ENCODE results near the gene CNGA1.

DNA sequence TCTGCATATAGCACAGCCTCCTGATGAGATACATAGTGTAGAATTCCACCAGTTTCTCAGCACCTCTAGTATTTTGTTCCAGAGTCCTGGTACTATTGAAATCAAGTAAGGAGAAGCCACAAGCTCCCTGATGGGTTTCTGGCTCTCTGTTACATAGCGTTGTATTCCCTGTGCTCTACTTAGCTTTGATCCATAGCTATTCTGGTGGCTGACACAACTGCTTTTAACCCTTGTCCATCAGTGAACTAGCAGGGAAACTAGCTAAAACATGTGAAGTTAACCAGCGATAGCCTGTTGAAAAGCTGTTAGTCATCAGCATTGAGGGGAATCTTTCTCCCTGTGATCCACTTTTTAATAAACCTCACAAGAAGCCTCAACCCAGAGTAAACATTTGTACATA is 27.0 kb upstream of the CNGA1 start:
- TF ChIP-seq SP2 (tag by site-specific recombination; IDR thresholded peaks at IDR 0.05) (no peak), KLF16 (tag by site-specific recombination; IDR thresholded peaks at IDR 0.05) (no peak), ZNF274 (IDR thresholded peaks at IDR 0.05; ENCODE audit: low read length) (no peak), ZNF274 (tag by site-specific recombination; IDR thresholded peaks at IDR 0.05; ENCODE audit: borderline replicate concordance) (no peak), OSR2 (tag by site-specific recombination; IDR thresholded peaks at IDR 0.05) (no peak), ZNF830 (tag by site-specific recombination; IDR thresholded peaks at IDR 0.05; ENCODE audit: low read depth) (no peak), GLI2 (tag by site-specific recombination; IDR thresholded peaks at IDR 0.05; ENCODE audit: borderline replicate concordance, low read depth) (no peak), ZBTB1 (tag by site-specific recombination; IDR thresholded peaks at IDR 0.05) (no peak)
- TF ChIP-seq, protein P1, sequence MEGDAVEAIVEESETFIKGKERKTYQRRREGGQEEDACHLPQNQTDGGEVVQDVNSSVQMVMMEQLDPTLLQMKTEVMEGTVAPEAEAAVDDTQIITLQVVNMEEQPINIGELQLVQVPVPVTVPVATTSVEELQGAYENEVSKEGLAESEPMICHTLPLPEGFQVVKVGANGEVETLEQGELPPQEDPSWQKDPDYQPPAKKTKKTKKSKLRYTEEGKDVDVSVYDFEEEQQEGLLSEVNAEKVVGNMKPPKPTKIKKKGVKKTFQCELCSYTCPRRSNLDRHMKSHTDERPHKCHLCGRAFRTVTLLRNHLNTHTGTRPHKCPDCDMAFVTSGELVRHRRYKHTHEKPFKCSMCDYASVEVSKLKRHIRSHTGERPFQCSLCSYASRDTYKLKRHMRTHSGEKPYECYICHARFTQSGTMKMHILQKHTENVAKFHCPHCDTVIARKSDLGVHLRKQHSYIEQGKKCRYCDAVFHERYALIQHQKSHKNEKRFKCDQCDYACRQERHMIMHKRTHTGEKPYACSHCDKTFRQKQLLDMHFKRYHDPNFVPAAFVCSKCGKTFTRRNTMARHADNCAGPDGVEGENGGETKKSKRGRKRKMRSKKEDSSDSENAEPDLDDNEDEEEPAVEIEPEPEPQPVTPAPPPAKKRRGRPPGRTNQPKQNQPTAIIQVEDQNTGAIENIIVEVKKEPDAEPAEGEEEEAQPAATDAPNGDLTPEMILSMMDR (tag by site-specific recombination; IDR thresholded peaks at IDR 0.05), result no peak
- TF ChIP-seq, protein P2, sequence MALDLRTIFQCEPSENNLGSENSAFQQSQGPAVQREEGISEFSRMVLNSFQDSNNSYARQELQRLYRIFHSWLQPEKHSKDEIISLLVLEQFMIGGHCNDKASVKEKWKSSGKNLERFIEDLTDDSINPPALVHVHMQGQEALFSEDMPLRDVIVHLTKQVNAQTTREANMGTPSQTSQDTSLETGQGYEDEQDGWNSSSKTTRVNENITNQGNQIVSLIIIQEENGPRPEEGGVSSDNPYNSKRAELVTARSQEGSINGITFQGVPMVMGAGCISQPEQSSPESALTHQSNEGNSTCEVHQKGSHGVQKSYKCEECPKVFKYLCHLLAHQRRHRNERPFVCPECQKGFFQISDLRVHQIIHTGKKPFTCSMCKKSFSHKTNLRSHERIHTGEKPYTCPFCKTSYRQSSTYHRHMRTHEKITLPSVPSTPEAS (tag by site-specific recombination; IDR thresholded peaks at IDR 0.05), result no peak
- TF ChIP-seq, protein P3, sequence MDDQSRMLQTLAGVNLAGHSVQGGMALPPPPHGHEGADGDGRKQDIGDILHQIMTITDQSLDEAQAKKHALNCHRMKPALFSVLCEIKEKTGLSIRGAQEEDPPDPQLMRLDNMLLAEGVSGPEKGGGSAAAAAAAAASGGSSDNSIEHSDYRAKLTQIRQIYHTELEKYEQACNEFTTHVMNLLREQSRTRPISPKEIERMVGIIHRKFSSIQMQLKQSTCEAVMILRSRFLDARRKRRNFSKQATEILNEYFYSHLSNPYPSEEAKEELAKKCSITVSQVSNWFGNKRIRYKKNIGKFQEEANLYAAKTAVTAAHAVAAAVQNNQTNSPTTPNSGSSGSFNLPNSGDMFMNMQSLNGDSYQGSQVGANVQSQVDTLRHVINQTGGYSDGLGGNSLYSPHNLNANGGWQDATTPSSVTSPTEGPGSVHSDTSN (CRISPR knock-in tag; IDR thresholded peaks at IDR 0.05), result no peak
- TF ChIP-seq, protein P4, sequence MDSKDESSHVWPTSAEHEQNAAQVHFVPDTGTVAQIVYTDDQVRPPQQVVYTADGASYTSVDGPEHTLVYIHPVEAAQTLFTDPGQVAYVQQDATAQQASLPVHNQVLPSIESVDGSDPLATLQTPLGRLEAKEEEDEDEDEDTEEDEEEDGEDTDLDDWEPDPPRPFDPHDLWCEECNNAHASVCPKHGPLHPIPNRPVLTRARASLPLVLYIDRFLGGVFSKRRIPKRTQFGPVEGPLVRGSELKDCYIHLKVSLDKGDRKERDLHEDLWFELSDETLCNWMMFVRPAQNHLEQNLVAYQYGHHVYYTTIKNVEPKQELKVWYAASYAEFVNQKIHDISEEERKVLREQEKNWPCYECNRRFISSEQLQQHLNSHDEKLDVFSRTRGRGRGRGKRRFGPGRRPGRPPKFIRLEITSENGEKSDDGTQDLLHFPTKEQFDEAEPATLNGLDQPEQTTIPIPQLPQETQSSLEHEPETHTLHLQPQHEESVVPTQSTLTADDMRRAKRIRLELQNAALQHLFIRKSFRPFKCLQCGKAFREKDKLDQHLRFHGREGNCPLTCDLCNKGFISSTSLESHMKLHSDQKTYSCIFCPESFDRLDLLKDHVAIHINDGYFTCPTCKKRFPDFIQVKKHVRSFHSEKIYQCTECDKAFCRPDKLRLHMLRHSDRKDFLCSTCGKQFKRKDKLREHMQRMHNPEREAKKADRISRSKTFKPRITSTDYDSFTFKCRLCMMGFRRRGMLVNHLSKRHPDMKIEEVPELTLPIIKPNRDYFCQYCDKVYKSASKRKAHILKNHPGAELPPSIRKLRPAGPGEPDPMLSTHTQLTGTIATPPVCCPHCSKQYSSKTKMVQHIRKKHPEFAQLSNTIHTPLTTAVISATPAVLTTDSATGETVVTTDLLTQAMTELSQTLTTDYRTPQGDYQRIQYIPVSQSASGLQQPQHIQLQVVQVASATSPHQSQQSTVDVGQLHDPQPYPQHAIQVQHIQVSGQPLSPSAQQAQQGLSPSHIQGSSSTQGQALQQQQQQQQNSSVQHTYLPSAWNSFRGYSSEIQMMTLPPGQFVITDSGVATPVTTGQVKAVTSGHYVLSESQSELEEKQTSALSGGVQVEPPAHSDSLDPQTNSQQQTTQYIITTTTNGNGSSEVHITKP (tag by site-specific recombination; IDR thresholded peaks at IDR 0.05), result no peak

Measured in HEK293 (cell line).